Stomach (tissue), 4 donors: ENCODE data around the gene TNNC1.

Source experiments
- CTCF ChIP-seq, 7 experiments: fragments of 450-650 bp in 4 of 7; fragments of 200-600 bp in 3 of 7; sonication (generic) in 3 of 7; IDR thresholded peaks; one replicate each; pipeline ENCODE4 v1.5.1; 2016 to 2019; ENCODE audit warnings: antibody characterized with exemption in 7 of 7, control low read depth in 2 of 7, mild to moderate bottlenecking in 1 of 7
- POLR2A ChIP-seq, 4 donors: fragments of 450-650 bp; IDR thresholded peaks; one replicate each; pipeline ENCODE4 v1.6.1; 2016; ENCODE audit warnings: antibody characterized with exemption in 4 of 4, control low read depth in 2 of 4, mild to moderate bottlenecking in 1 of 4, moderate library complexity in 1 of 4
- POLR2AphosphoS5 ChIP-seq, 3 donors: sonication (generic); formaldehyde crosslinking; IDR thresholded peaks; one replicate each; pipeline ENCODE4 v1.6.1; 2016; ENCODE audit warnings: antibody characterized with exemption in 3 of 3

- TF ChIP-seq CTCF (IDR thresholded peaks at IDR 0.05) (no peak), POLR2A (IDR thresholded peaks at IDR 0.05) (no peak), POLR2AphosphoS5 (IDR thresholded peaks at IDR 0.05) (no peak)
These were observed 21.6 kb downstream of the TNNC1 start for GRCh38 chr3:52432225-52432624.
